HUES64 (cell line): ENCODE data around the gene ITGB1.

Experiments used
- H3K27ac ChIP-seq: 2 replicates; pipeline ENCODE4 v1.7.0; 2013; ENCODE audit warnings: low read depth, low read length, inconsistent platforms
- H3K27me3 ChIP-seq: 2 replicates; pipeline ENCODE4 v1.6.1; 2013; ENCODE audit warnings: mild to moderate bottlenecking, low read length; ENCODE audit not compliant: insufficient read depth
- H3K36me3 ChIP-seq: 2 replicates; pipeline ENCODE4 v1.6.1; 2013; ENCODE audit warnings: mild to moderate bottlenecking, low read length; ENCODE audit not compliant: insufficient read depth
- H3K4me1 ChIP-seq: 2 replicates; pipeline ENCODE4 v1.6.1; 2013; ENCODE audit warnings: mild to moderate bottlenecking, low read length, moderate library complexity; ENCODE audit not compliant: insufficient read depth
- H3K4me3 ChIP-seq: 2 replicates; pipeline ENCODE4 v1.5.1; 2013; ENCODE audit warnings: mild to moderate bottlenecking, low read length, moderate library complexity
- H3K9ac ChIP-seq: 2 replicates; pipeline ENCODE4 v1.6.1; 2013; ENCODE audit warnings: mild to moderate bottlenecking, low read depth, low read length
- H3K9me3 ChIP-seq: 2 replicates; pipeline ENCODE4 v1.6.1; 2013; ENCODE audit warnings: low read depth, low read length; ENCODE audit not compliant: insufficient read depth
- WGBS: fragments of 150-250, 120-280 bp; methylation state at CpG from one replicate; pipeline ENCODE4 v1.1.7; 2013; ENCODE audit warnings: missing lambda C conversion rate; 5-methylcytosine and 5-hydroxymethylcytosine counted together

ITGB1 gene

DNA sequence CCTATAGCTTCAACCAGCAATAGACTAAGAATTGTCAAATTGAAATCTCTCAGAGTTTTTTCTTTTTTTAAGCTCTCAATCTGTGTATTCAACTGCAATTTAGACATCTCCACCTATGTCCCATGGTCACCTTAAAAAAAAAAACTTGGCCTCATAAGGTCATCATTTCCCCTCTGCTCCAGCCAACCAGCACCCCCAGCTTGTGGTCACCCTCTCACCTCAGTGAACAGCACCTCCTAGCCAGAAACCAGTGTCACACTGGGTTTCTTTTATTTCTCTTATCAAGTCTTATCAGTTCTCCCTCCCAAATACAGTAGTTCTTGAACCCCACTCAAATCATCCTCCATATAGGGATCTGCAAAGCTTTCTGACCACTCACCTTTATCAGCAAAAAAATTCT lies 4.0 kb downstream of the ITGB1 start:
- Histone ChIP-seq H3K4me3 (peak overlapping the region; percentile 89; the same call in 1 of the 2 replicates), H3K9ac (no peak overlapping the region), H3K27me3 (no peaks in the 10 kb centered on the region), H3K36me3 (peaks cover 4% of the 10 kb centered on the region; the same call in 1 of the 2 replicates), H3K9me3 (no peaks in the 10 kb centered on the region), H3K4me1 (peaks cover 75% of the 10 kb centered on the region), H3K27ac (peak overlapping the region; percentile 37; the same call in 1 of the 2 replicates)

DNA sequence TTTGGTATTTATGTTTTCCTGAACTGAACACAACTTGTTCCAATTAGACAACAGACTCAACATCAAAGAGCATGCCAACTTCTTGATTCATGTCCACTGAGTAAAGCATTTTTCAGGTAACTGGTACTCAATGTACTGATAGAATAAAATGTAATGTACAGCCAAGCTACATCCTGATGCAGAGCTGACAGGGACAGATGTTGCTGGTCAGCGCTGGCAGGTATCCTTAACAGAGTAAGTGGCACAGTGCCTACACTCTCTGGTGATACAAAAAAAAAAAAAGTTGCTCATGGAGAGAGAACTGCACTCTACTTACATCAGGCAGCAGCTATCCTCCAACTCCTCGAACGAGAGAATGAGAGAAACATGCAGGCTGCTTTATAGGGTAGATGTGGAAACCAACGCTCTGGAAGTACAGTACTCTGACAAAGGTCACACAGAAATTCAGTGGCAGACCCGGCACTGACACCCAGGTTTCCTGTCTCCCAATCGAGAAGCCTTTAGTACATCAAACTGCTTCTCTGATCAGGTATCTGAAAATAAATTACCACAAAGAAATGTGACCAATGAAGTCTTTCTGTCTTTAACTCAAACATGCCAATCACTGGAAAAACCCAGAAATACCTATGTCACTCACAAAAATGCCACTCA lies 4.6 kb downstream of the ITGB1 start:
- 57% methylated on average over 6 of the region's 6 CpGs for WGBS
- Histone ChIP-seq H3K9me3 (no peaks in the 10 kb centered on the region), H3K4me1 (peaks cover 78% of the 10 kb centered on the region), H3K4me3 (peak overlapping the region; percentile 89; the same call in 1 of the 2 replicates), H3K9ac (no peak overlapping the region), H3K27me3 (no peaks in the 10 kb centered on the region), H3K36me3 (peaks cover 4% of the 10 kb centered on the region; the same call in 1 of the 2 replicates), H3K27ac (peak overlapping the region; percentile 37; the same call in 1 of the 2 replicates)

DNA sequence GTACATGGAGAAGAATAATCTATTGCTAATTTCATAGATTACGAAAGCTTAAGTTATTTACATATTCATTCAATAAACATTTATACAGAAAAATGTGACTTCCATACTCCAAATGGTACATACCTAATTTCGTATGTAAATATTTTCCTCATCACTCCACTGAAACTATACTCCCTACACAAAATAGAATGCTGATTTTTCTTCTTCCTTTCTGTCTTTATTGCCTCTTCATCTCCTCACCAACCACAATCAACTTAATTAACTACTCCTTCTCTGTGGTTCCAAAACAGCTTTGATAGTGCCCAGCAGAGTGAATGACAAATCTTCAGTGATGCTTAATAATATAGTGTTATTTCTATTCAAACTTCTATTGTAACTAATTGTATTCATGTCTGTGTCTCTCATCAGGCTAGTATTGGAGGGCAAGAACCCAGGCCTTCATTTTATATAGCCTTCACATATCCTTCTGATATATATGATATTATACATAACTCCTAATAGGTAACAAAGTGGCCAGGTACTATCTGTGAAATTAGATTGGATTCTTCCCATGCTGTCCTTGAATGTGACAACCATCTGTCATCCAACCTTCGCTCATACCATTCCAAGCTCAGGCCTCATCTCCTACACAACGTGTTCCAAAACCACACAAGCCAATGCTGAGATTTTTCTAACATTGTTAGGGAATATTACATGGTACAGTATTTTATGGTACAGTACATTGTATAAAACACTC lies 5.3 kb downstream of the ITGB1 start:
- 88% methylated on average over 2 of the region's 4 CpGs for WGBS
- H3K27me3 ChIP-seq, result no peaks in the 10 kb centered on the region
- no peaks in the 10 kb centered on the region for H3K9me3 ChIP-seq
- H3K4me3 ChIP-seq, result no peak overlapping the region
- peaks cover 83% of the 10 kb centered on the region for H3K4me1 ChIP-seq
- no peak overlapping the region for H3K9ac ChIP-seq
- no peak overlapping the region for H3K27ac ChIP-seq
- peaks cover 4% of the 10 kb centered on the region; the same call in 1 of the 2 replicates for H3K36me3 ChIP-seq

DNA sequence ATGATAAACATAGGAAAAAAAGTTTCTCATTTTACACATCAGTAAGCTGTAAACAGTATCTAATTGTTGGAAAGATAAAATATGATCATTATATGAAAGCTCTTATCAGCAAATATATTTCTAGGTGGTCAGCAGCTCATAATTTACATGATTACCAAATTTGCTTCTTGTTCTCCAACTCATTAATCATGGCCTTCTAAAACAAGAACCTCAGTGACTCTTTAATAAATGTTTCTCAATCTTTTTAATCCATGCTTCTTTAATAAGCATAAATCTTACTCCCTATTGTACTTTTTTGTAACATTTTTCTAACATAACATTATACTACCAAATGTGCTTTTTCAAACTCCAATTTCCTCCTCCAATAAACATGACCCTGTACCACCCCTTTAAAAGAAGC lies 5.9 kb downstream of the ITGB1 start:
- peaks cover 87% of the 10 kb centered on the region for H3K4me1 ChIP-seq
- peak overlapping the region; percentile 54; the same call in 1 of the 2 replicates for H3K4me3 ChIP-seq
- no peaks in the 10 kb centered on the region for H3K9me3 ChIP-seq
- peak overlapping the region; percentile 51; the same call in 1 of the 2 replicates for H3K27ac ChIP-seq
- no peak overlapping the region for H3K9ac ChIP-seq
- H3K36me3 ChIP-seq, result peaks cover 4% of the 10 kb centered on the region; the same call in 1 of the 2 replicates
- H3K27me3 ChIP-seq, result no peaks in the 10 kb centered on the region

DNA sequence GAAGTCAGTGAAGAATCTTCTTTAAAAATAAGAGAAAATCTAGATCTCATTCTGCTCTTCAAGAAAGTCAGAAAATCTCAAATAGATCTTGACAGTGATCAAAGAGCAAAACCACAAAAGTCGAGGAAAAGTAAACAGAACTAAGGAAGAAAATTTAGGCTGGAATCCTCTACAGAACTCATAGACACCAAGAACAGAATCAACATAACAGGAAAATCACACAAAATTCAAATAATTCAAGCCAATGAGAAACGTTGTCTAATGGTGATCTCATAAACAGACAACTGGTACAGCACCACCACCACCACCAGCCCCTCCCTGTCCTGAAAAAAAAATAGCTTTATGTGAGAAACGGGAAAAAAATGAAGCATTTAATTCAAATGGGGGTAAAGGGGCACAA lies 6.9 kb downstream of the ITGB1 start:
- Histone ChIP-seq H3K27ac (peak overlapping the region; percentile 51), H3K9me3 (no peaks in the 10 kb centered on the region), H3K27me3 (no peaks in the 10 kb centered on the region), H3K9ac (peak overlapping the region; percentile 53), H3K4me1 (peaks cover 91% of the 10 kb centered on the region), H3K36me3 (peaks cover 4% of the 10 kb centered on the region; the same call in 1 of the 2 replicates), H3K4me3 (peak overlapping the region; percentile 54)
- 15% methylated on average over 1 of the region's 3 CpGs for WGBS

DNA sequence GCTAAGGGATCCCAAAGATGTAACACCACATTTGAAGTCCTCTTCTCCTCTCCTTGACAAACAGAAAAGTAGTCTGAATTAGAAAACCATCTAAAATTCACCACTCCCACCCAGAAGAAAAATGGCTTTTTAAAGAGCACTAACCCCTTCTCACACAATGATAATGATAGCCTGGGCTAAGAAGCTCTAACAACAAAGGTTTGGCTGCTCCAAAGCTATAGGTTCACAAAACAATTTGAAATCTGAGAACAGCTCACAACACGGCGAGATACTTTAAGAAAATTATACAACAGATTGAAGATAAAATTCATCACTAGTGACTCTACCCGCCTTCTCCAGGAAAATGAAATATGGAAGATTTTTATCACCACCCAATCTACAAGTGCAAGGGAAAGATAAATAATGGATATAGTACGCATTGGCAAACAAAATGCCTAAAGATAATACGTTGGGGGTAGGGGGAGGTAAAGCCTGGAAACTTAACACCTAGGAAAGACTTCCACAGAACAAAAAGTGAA lies 7.4 kb downstream of the ITGB1 start:
- peak overlapping the region; percentile 51 for H3K27ac ChIP-seq
- H3K4me1 ChIP-seq, result peaks cover 89% of the 10 kb centered on the region
- peak overlapping the region; percentile 53; the same call in 1 of the 2 replicates for H3K9ac ChIP-seq

DNA sequence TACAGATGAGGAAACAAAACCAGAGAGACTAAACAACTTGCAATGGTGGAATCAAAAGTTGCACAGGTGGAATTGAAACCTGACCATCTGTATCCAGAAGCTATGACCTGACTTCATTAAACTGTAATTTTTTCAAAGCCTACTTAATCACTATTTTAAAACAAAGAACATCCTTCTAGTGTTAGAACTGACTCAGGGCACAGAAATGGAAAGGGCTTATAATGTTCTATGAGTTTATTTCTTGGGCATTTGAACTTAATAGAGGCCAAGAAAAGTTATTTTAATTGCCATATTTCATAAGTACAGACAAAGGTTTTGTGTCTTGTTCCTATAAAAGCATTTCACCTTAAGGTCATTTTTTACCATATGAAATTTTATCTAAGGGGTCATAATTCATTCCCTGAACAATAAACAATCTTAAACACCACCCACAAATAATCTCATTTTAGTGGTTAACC lies 8.8 kb downstream of the ITGB1 start:
- H3K27me3 ChIP-seq, result no peaks in the 10 kb centered on the region
- H3K36me3 ChIP-seq, result peaks cover 4% of the 10 kb centered on the region; the same call in 1 of the 2 replicates
- no peak overlapping the region for H3K27ac ChIP-seq
- H3K4me1 ChIP-seq, result peaks cover 84% of the 10 kb centered on the region
- no peak overlapping the region for H3K4me3 ChIP-seq
- H3K9ac ChIP-seq, result no peak overlapping the region
- no peaks in the 10 kb centered on the region for H3K9me3 ChIP-seq

More for the DNA sequence above, 7.4 kb downstream of the ITGB1 start:
- Histone ChIP-seq H3K27me3 (no peaks in the 10 kb centered on the region), H3K9me3 (no peaks in the 10 kb centered on the region), H3K36me3 (peaks cover 4% of the 10 kb centered on the region; the same call in 1 of the 2 replicates), H3K4me3 (peak overlapping the region; percentile 54)
- WGBS, result no CpG with 5 or more reads among the region's 5 CpGs

DNA sequence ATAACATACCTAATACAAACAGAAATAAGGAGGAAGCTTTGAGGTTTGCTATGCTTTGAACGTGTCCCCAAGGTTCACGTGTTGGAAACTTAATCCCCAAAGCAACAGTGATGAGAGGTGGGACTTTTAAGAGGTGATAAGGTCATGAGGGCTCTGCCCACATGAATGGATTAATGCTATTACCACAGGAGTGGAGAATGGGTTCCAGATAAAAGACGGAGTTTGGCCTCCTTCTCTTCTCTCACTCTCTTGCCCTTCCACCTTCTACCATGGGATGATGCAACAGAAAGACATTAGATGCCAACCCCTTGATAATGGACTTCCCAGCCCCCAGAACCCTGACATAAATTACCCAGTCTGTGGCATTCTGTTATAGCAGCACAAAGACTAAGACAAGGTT lies 9.6 kb downstream of the ITGB1 start:
- Histone ChIP-seq H3K4me3 (no peak overlapping the region), H3K4me1 (peaks cover 84% of the 10 kb centered on the region), H3K27ac (no peak overlapping the region), H3K27me3 (no peaks in the 10 kb centered on the region), H3K9me3 (no peaks in the 10 kb centered on the region), H3K9ac (no peak overlapping the region), H3K36me3 (peaks cover 4% of the 10 kb centered on the region; the same call in 1 of the 2 replicates)
- WGBS, result 50% methylated on average over 3 of the region's 3 CpGs

DNA sequence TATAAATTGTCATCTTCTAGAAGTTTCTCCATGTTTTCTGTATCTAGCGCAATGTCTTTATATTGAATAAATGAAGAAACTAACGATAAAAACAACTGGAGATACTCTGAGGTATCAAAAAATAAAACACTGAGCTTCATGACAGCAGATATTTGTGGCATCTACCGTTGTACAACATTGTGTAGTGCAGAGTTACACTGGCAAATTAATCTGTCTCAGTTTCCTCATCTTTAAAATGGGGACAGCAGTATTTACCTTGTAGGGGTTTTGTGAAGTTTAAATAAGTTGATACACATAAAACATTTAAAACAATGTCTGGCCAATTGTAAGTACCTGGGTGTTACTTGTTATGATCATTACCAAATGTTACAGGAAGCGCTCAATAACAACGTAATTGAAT lies 10.4 kb downstream of the ITGB1 start:
- H3K27ac ChIP-seq, result no peak overlapping the region
- H3K4me1 ChIP-seq, result peaks cover 78% of the 10 kb centered on the region
- no peaks in the 10 kb centered on the region for H3K9me3 ChIP-seq
- no peak overlapping the region for H3K9ac ChIP-seq
- no peaks in the 10 kb centered on the region for H3K27me3 ChIP-seq
- no peaks in the 10 kb centered on the region for H3K36me3 ChIP-seq
- 100% methylated on average over 5 of the region's 5 CpGs for WGBS
- H3K4me3 ChIP-seq, result no peak overlapping the region

DNA sequence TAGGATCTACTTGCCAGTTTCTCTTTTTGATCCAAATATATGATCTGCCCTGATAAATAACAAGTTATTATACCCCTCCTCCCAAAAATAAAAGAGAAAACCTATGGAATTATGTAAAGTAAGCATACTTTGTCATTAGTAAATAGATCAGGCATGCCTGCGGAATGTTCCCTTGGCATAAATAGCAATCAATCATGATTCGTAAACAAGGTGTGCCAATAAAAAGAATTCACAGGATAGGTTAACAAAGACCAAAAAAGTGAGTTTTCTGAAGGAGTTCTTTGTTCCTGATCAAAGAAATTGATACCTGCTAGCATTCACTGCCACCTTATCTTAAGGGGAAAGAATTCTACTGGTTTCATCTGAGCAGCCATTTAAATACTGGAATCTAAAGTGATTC lies 11.9 kb downstream of the ITGB1 start:
- Histone ChIP-seq H3K9me3 (no peaks in the 10 kb centered on the region), H3K27ac (no peak overlapping the region), H3K9ac (no peak overlapping the region), H3K36me3 (no peaks in the 10 kb centered on the region), H3K4me1 (peaks cover 77% of the 10 kb centered on the region), H3K27me3 (no peaks in the 10 kb centered on the region), H3K4me3 (no peak overlapping the region)
- 97% methylated on average over 2 of the region's 2 CpGs for WGBS
